ENCODE data around the gene WNT3.

GRCh38 chr17:46770818-46771560 lies 47.5 kb downstream of the WNT3 start:
- TF ChIP-seq EZH2phosphoT487 (IDR thresholded peaks at IDR 0.05; ENCODE audit: insufficient read depth, low read depth), result no peak
- no peak for TF ChIP-seq EZH2 (IDR thresholded peaks at IDR 0.05; ENCODE audit: insufficient read depth, poor library complexity, severe bottlenecking)
